H1 (cell line): Measurements from ENCODE around the gene TEX2. TPM values are rescaled to one million over a fixed set of nuclear protein-coding genes. Genes with fewer than 3 reads are reported as not detected.

Experiments
- CTCF ChIA-PET: fragments of 300-600 bp; sonication (Branson Sonifier 250); formaldehyde crosslinking; loops from one replicate; lab custom pipeline; 2021; ENCODE audit not compliant: partially characterized antibody; lab: Charles Lee
- POLR2A ChIA-PET: fragments of 300-600 bp; sonication (Branson Sonifier 250); formaldehyde crosslinking; loops from one replicate; lab custom pipeline; 2021; ENCODE audit warnings: inconsistent platforms; ENCODE audit not compliant: partially characterized antibody; lab: Charles Lee
- DNase-seq, 2 experiments: peaks; one replicate each; pipeline versions ENCODE4 v3.0.0 to v3.0.0-alpha.2; 2010 to 2022; ENCODE audit warnings: low spot score in 2 of 2, low read depth in 1 of 2, mixed read lengths in 1 of 2
- FAIRE-seq: peaks from 2 replicates; lab custom pipeline; 2011; peaks lifted over from hg19 to GRCh38; lab: Jason Lieb, UNC
- H2AFZ ChIP-seq: 2 replicates; pipeline ENCODE4 v1.8.1; 2012; ENCODE audit warnings: low read length, inconsistent platforms
- H2AK5ac ChIP-seq: 2 replicates; pipeline ENCODE4 v1.6.1; 2013; ENCODE audit warnings: low read depth, low read length
- H2BK120ac ChIP-seq: replicated peaks from 2 replicates; pipeline ENCODE3; 2013; ENCODE audit warnings: low read depth, low read length, inconsistent platforms
- H2BK12ac ChIP-seq: 2 replicates; pipeline ENCODE4 v1.6.1; 2013; ENCODE audit warnings: low read depth, low read length
- H2BK15ac ChIP-seq: 2 replicates; pipeline ENCODE4 v1.6.1; 2013; ENCODE audit warnings: low read length
- H2BK20ac ChIP-seq: 2 replicates; pipeline ENCODE4 v1.6.1; 2013; ENCODE audit warnings: low read length
- H2BK5ac ChIP-seq: 2 replicates; pipeline ENCODE4 v1.6.1; 2013; ENCODE audit warnings: low read depth, low read length
- H3K14ac ChIP-seq: 2 replicates; pipeline ENCODE4 v1.6.1; 2013; ENCODE audit warnings: inconsistent platforms; ENCODE audit not compliant: insufficient read length
- H3K18ac ChIP-seq: 2 replicates; pipeline ENCODE4 v1.6.1; 2013; ENCODE audit warnings: low read length; ENCODE audit errors: extremely low read depth
- H3K23ac ChIP-seq: 2 replicates; pipeline ENCODE4 v1.6.1; 2013; ENCODE audit warnings: inconsistent platforms; ENCODE audit not compliant: insufficient read length
- H3K23me2 ChIP-seq: 2 replicates; pipeline ENCODE4 v1.6.1; 2013; ENCODE audit warnings: low read depth, low read length
- H3K27ac ChIP-seq: 2 replicates; pipeline ENCODE4 v1.6.1; 2011; ENCODE audit warnings: low read depth, low read length, inconsistent platforms
- H3K27me3 ChIP-seq, 4 experiments: replicated peaks in 1 of 4; 1 replicate in 1 of 4; 2 replicates in 3 of 4; pipeline versions ENCODE4 v1.6.1 to v1.8.1; 2011 to 2013; ENCODE audit warnings: low read length in 3 of 4, mild to moderate bottlenecking in 3 of 4, inconsistent platforms in 2 of 4, mixed read lengths in 2 of 4, moderate library complexity in 1 of 4; ENCODE audit not compliant: control insufficient read depth in 3 of 4, insufficient read depth in 3 of 4; ENCODE audit errors: extremely low read depth in 1 of 4
- H3K36me3 ChIP-seq, 4 experiments: 2 replicates each; pipeline versions ENCODE4 v1.6.1 to v1.8.1; 2011 to 2013; ENCODE audit warnings: mild to moderate bottlenecking in 4 of 4, low read length in 3 of 4, moderate library complexity in 2 of 4, control low read depth in 1 of 4, inconsistent platforms in 1 of 4; ENCODE audit not compliant: insufficient read depth in 4 of 4, control insufficient read depth in 2 of 4
- H3K4ac ChIP-seq: replicated peaks from 2 replicates; pipeline ENCODE3; 2013; ENCODE audit warnings: low read length, low read depth, mixed read lengths, inconsistent platforms; ENCODE audit not compliant: insufficient read length
- H3K4me1 ChIP-seq, 4 experiments: replicated peaks in 1 of 4; 1 replicate in 1 of 4; 2 replicates in 3 of 4; pipeline versions ENCODE4 v1.6.1 to v1.8.1; 2011 to 2013; ENCODE audit warnings: low read length in 3 of 4, inconsistent platforms in 2 of 4, mixed read lengths in 1 of 4; ENCODE audit not compliant: insufficient read depth in 4 of 4, control insufficient read depth in 3 of 4
- H3K4me2 ChIP-seq, 2 experiments: 2 replicates each; pipeline versions ENCODE4 v1.6.1 to v1.8.1; 2011 to 2013; ENCODE audit warnings: low read depth in 2 of 2, low read length in 2 of 2, control low read depth in 1 of 2, inconsistent platforms in 1 of 2, mild to moderate bottlenecking in 1 of 2; ENCODE audit not compliant: insufficient read depth in 1 of 2
- H3K4me3 ChIP-seq, 4 experiments: fragments of 200-600, 300-600 bp in 1 of 4; sonication (generic), shearing (Covaris generic), sonication (Bioruptor Twin) in 1 of 4; 2 replicates each; pipeline versions ENCODE4 v1.5.1 to v1.8.1; 2011 to 2016; ENCODE audit warnings: low read length in 4 of 4, low read depth in 3 of 4, control low read depth in 2 of 4, inconsistent platforms in 2 of 4, mild to moderate bottlenecking in 2 of 4, mixed read lengths in 1 of 4, moderate library complexity in 1 of 4; ENCODE audit not compliant: insufficient read depth in 2 of 4; ENCODE audit errors: extremely low read depth in 1 of 4
- H3K56ac ChIP-seq: replicated peaks from 2 replicates; pipeline ENCODE3; 2013; ENCODE audit warnings: low read depth, mild to moderate bottlenecking, mixed read lengths, low read length, inconsistent platforms; ENCODE audit not compliant: insufficient read length
- H3K79me1 ChIP-seq: 2 replicates; pipeline ENCODE4 v1.6.1; 2013; ENCODE audit warnings: low read depth, low read length, control low read depth
- H3K79me2 ChIP-seq, 2 experiments: 2 replicates each; pipeline versions ENCODE4 v1.6.1 to v1.8.1; 2012 to 2013; ENCODE audit warnings: low read length in 2 of 2, mild to moderate bottlenecking in 2 of 2, inconsistent platforms in 1 of 2; ENCODE audit not compliant: insufficient read depth in 2 of 2, control insufficient read depth in 1 of 2
- H3K9ac ChIP-seq, 4 experiments: replicated peaks in 1 of 4; 1 replicate in 1 of 4; 2 replicates in 3 of 4; pipeline versions ENCODE4 v1.6.1 to v1.8.1; 2011 to 2013; ENCODE audit warnings: low read depth in 3 of 4, low read length in 3 of 4, control low read depth in 2 of 4, mild to moderate bottlenecking in 2 of 4, moderate library complexity in 2 of 4, inconsistent platforms in 1 of 4; ENCODE audit errors: extremely low read depth in 1 of 4
- H3K9me3 ChIP-seq, 2 experiments: 2 replicates each; pipeline versions ENCODE4 v1.6.1 to v1.8.1; 2012 to 2013; ENCODE audit warnings: mild to moderate bottlenecking in 2 of 2, moderate library complexity in 2 of 2, control low read depth in 1 of 2, inconsistent platforms in 1 of 2, low read depth in 1 of 2, low read length in 1 of 2, mixed read lengths in 1 of 2; ENCODE audit not compliant: insufficient read depth in 2 of 2
- H4K20me1 ChIP-seq, 2 experiments: replicated peaks in 1 of 2; 2 replicates each; pipeline versions ENCODE3 to v1.8.1; 2011 to 2013; ENCODE audit warnings: inconsistent platforms in 2 of 2, low read length in 2 of 2, mild to moderate bottlenecking in 1 of 2; ENCODE audit not compliant: insufficient read depth in 2 of 2, control insufficient read depth in 1 of 2
- H4K5ac ChIP-seq: 2 replicates; pipeline ENCODE4 v1.6.1; 2013; ENCODE audit warnings: low read length, low read depth, mixed read lengths, inconsistent platforms; ENCODE audit not compliant: insufficient read length
- H4K8ac ChIP-seq: 2 replicates; pipeline ENCODE4 v1.8.0; 2013; ENCODE audit warnings: mild to moderate bottlenecking, moderate library complexity, low read length, inconsistent platforms; ENCODE audit not compliant: insufficient read depth; ENCODE audit errors: extremely low read depth
- H4K91ac ChIP-seq: replicated peaks from 2 replicates; pipeline ENCODE3; 2013; ENCODE audit warnings: low read length, mixed read lengths, inconsistent platforms; ENCODE audit not compliant: insufficient read length
- CBX5 ChIP-seq: fragments of 300-800, 300-1000 bp; sonication (generic); IDR thresholded peaks from 2 replicates; pipeline ENCODE4 v1.7.1; 2016; ENCODE audit warnings: antibody characterized with exemption, low read length, low read depth
- CHD2 ChIP-seq: IDR thresholded peaks from 2 replicates; pipeline ENCODE4 v1.6.1; 2012; ENCODE audit warnings: low read length, improper control_type of control experiment
- CTCF ChIP-seq, 3 experiments: IDR thresholded peaks; 1 replicate in 2 of 3; 2 replicates in 1 of 3; pipeline versions ENCODE4 v1.5.1 to v1.6.1; 2011; ENCODE audit warnings: low read length in 3 of 3, mild to moderate bottlenecking in 3 of 3, inconsistent platforms in 2 of 3, low read depth in 1 of 3, moderate library complexity in 1 of 3; ENCODE audit not compliant: insufficient read depth in 1 of 3; ENCODE audit errors: control extremely low read depth in 1 of 3
- JUN ChIP-seq: IDR thresholded peaks from 2 replicates; pipeline ENCODE4 v1.6.1; 2011; ENCODE audit warnings: low read depth, mild to moderate bottlenecking, improper control_type of control experiment, low read length
- POLR2AphosphoS5 ChIP-seq: IDR thresholded peaks from 2 replicates; pipeline ENCODE4 v1.6.1; 2011; ENCODE audit warnings: low read depth, low read length
- RAD21 ChIP-seq, 2 experiments: IDR thresholded peaks in 1 of 2; conservative IDR thresholded peaks in 1 of 2; 2 replicates each; pipeline ENCODE4 v1.6.1; 2011; ENCODE audit warnings: low read depth in 2 of 2, low read length in 2 of 2, improper control_type of control experiment in 1 of 2, inconsistent platforms in 1 of 2, mild to moderate bottlenecking in 1 of 2, moderate library complexity in 1 of 2
- SP2 ChIP-seq: IDR thresholded peaks from 2 replicates; pipeline ENCODE4 v1.6.1; 2012; ENCODE audit warnings: mild to moderate bottlenecking, low read length, inconsistent platforms
- TAF7 ChIP-seq: optimal IDR thresholded peaks from 2 replicates; pipeline ENCODE3; 2011; ENCODE audit warnings: low read depth, mild to moderate bottlenecking, inconsistent platforms, low read length, moderate library complexity, borderline replicate concordance
- WGBS, 2 experiments: shearing (Covaris generic) in 1 of 2; methylation state at CpG; one replicate each; pipeline versions ENCODE4 v1.1.6 to v1.1.7; 2013 to 2015; ENCODE audit warnings: low lambda C conversion rate in 2 of 2, mixed read lengths in 2 of 2, inconsistent platforms in 1 of 2, low coverage in 1 of 2, missing lambda C conversion rate in 1 of 2; ENCODE audit not compliant: insufficient replicate concordance in 2 of 2, insufficient coverage in 1 of 2, insufficient read length in 1 of 2; ENCODE audit errors: extremely low coverage in 1 of 2, missing lambda C conversion rate in 1 of 2; 5-methylcytosine and 5-hydroxymethylcytosine counted together
- polyA plus RNA-seq, 7 experiments: library from polyadenylated mRNA; depleted of rRNA in 3 of 7; stranded (reverse) in 5 of 7; unstranded in 2 of 7; fragments of >200 nt in 5 of 7; fragments of 200-250 nt in 2 of 7; gene quantifications; 1 replicate in 5 of 7; 2 replicates in 1 of 7; 4 replicates in 1 of 7; pipeline versions ENCODE4 v1.2.1 to v1.2.3, GENCODE V29; 2011 to 2013; ENCODE audit warnings: missing spikeins in 2 of 7, mixed read lengths in 2 of 7
- total RNA-seq: library from RNA; stranded (reverse); fragmentation: NEBNext Ultra II Directional; extraction: Animal tissue kit (Norgen Biotek cat#: 25700); gene quantifications from 2 replicates; pipeline ENCODE4 v1.2.1, GENCODE V29; 2021

TEX2 gene
- total and polyA plus RNA-seq, 2 of the 8 experiments (the other 6 are each of a cell fraction or from before 2014, with no cell fraction given) = 6.1 to 15.6 TPM

DNA sequence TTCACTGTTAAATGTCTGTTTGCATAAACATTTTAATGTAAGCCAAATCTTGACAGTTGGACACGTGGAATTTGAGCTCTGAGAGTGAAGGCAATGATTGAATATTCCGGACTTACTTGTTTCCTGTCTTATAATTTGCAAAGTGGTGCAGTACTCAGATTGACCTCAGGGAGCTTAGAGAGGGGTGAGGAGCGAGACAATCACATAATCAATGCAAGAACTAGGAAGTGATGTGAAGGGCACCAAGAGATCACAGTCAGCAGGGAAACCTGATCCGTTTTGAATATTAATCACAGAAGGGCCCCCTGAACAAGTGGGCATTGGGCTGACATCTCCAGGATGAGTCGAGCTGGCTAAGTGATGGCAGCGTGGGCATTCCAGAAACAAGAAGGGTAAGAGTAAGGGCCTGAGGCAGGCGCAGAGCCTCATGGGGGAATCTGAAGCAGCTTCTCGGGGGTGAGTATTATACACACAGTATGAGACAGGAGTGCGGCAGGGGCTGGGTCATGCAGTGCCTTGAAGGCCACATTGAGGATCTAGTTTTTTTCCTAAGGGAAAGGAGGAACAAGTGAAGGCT, 26.1 kb downstream of the TEX2 start:
- Histone ChIP-seq H3K79me1 (peaks cover 2% of the 10 kb centered on the region), H3K36me3 (no peaks in the 10 kb centered on the region), H3K9me3 (no peaks in the 10 kb centered on the region), H2AFZ (no peak overlapping the region), H3K56ac (no peak overlapping the region), H4K91ac (no peak overlapping the region), H2BK20ac (no peak overlapping the region), H3K18ac (no peak overlapping the region), H3K4me2 (no peak overlapping the region; a peak in 1 of 4 replicates), H4K8ac (no peak overlapping the region), H3K79me2 (0 out of 4 replicates have a peak, but pooled peaks cover 0 to 6% of the 10 kb centered on the region in 2 experiments), H3K27ac (no peak overlapping the region), H3K4me1 (peaks cover 2 to 15% (median 6%) of the 10 kb centered on the region in 4 experiments; a peak in 6 of 7 replicates), H4K20me1 (no peaks in the 10 kb centered on the region), H3K4ac (no peak overlapping the region), H3K9ac (no peak overlapping the region), H3K14ac (no peak overlapping the region), H3K23me2 (no peaks in the 10 kb centered on the region; the same call in 1 of the 2 replicates), H2BK12ac (0 out of 2 replicates have a peak overlapping the region, but pooled peaks have one; percentile 4), H4K5ac (no peak overlapping the region), H2AK5ac (no peak overlapping the region), H2BK15ac (no peak overlapping the region), H3K4me3 (no peak overlapping the region), H2BK120ac (no peak overlapping the region), H2BK5ac (no peak overlapping the region), H3K23ac (no peak overlapping the region), H3K27me3 (no peaks in the 10 kb centered on the region)
- WGBS, 2 experiments = 74% methylated on average over 9 of the region's 9 CpGs; no CpG with 5 or more reads in 1 of the 2 experiments
- DNase-seq (no peak), FAIRE-seq (no peak)
- ChIA-PET POLR2A (interaction anchor here (2.7 kb wide), 1 partner anchor 27 kb away, joined by 9 read pairs; the partner anchor contains the start of gene TEX2), CTCF (interaction anchor here (0.5 to 3.2 kb wide), 25 partner anchors 9 to 259 kb away, joined by 3 to 34 read pairs (median 5); no protein-coding TSS in a partner anchor)
- TF ChIP-seq POLR2AphosphoS5 (no peak), RAD21 (IDR thresholded peaks at IDR 0.05 in 1 of 2, conservative IDR thresholded peaks at IDR 0.05 in 1 of 2; ENCODE audit: low read depth in 2 of 2, low read length in 2 of 2) (peak in 1 of 2 experiments; percentile 19; a peak in 2 of 4 replicates), SP2 (no peak), CBX5 (no peak), TAF7 (no peak), CTCF (IDR thresholded peaks at IDR 0.05; ENCODE audit: control extremely low read depth in 1 of 3, insufficient read depth in 1 of 3, low read depth in 1 of 3, low read length in 3 of 3) (peak in 1 of 3 experiments; percentile 53; a peak in 1 of 4 replicates), JUN (no peak), CHD2 (no peak)
